Daoy (cell line): ENCODE measurements around the gene KHDC3L. TPM values are rescaled to one million over a fixed set of nuclear protein-coding genes. Genes with fewer than 3 reads are reported as not detected.
A peak's percentile ranks its signal among the peaks of the same experiment; 100 is the strongest.

Experiments used
- DNase-seq: peaks from one replicate; pipeline ENCODE4 v3.0.0-alpha.2; 2015; ENCODE audit warnings: low read depth
- total RNA-seq: library from RNA; depleted of rRNA; stranded (reverse); fragments of >200 nt; shearing (Covaris generic); gene quantifications from 2 replicates; pipeline ENCODE4 v1.2.3, GENCODE V29; 2014; rRNA removed

The KHDC3L gene
- not detected in 2 replicates for total RNA-seq

DNA sequence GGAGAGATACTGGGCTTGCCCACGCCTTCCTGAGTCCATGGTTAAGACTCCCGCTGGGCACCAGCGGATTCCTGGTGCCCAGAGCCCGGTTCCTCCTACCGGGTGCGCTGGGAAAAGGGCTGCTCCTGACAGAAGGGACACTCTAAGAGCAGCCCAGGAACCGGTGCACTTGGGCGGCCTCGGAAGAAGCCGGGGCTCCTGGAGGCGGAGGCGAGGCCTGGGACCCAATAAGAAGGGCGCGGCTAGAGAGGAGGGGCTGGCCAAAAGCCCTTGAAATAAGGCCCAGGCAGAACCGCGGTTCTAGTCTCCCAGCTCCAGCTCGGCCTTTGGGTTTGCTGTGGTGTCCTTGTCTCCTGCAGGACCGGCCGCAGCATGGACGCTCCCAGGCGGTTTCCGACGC is at the start of gene KHDC3L:
KHDC3L (plus strand) TSS at position 301 of the 400 bp plus-strand sequence; CDS start at position 373, 72 bp downstream.
- no peak for DNase-seq

GRCh38 chr6:73314577-73315492 is 47.6 kb upstream of the KHDC3L start:
- no peak for DNase-seq

DNA sequence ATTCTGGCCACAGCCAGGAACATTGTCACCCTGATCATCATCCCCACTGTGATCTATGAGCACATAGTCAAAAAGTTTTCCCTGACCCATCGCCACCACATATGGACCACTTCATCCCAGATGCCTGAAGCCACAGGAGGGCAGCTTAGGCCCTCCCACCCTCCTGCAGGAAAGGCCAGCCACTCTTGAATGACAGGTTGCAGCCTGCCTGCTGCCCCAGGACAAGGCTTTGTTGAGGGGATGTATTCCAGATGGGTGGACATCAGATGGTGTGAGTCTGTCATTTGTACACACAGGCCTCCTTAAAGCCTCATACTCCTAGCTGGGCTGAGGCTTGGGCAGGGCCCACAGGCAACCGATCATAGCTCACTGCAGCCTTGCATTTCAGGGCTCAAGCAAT is 39.1 kb upstream of the KHDC3L start:
- no peak for DNase-seq

DNA sequence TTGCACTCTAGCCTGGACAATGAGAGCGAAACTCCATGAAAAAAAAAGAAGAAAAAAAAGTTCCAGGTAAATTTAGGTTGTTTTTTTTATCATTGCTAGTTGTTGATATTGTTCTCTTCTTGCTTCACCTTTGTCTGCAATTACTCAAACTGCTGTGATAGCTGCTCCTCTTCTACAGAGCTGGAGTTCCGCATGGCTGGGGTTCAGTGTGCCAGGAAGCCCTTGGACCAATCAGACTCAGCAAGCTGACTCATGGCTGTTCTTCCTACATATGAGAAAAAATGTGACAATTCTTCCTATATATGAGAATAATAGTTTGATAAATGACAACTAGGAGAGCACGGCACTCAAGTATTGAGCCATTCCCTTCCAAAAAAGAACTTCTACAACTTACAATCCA is 36.8 kb upstream of the KHDC3L start:
- no peak for DNase-seq

- DNase-seq, result no peak
Measured at GRCh38 chr6:73328790-73329189, 33.7 kb upstream of the KHDC3L start.

- DNase-seq, result no peak
Measured at GRCh38 chr6:73329201-73329600, 33.3 kb upstream of the KHDC3L start.

DNA sequence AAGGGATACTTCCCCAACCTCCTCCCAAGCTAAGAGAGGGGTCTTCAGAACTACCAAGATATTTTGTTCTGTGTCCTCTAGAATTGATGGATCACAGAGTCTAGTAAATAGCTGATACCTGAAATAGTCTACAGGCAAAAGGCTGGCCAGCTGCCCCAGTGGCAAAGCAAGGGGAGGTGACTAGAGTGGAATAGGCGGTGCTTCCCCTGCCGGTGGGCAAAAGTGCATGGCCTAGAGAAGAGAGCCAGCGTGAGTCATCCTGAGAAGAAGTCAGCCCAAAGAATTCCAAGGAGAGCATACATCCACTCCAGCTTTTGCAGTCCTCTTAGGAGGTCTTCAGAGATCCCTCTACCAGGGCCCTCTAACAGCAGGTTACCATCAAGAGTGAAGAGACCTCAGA is 23.1 kb upstream of the KHDC3L start:
- peak; percentile 49 for DNase-seq

- DNase-seq, result no peak
Measured at GRCh38 chr6:73340048-73340447, 22.4 kb upstream of the KHDC3L start.

DNA sequence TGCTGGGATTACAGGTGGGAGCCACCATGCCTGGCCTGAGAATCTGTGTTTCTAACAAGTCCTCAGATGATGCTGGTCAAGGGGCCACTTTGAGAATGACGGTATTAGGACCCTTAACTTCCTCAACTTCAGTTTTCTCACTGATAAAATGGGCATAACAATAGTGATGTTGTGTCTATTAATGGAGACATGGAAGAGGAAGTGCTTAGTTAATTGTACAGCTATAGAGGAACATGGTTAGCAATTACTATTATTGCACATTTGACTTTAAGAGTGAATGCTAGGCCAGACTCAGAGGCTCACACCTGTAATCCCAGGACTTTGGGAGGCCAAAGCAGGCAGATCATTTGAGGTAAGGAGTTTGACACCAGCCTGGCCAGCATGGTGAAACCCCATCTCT is 21.1 kb upstream of the KHDC3L start:
- DNase-seq, result no peak

DNA sequence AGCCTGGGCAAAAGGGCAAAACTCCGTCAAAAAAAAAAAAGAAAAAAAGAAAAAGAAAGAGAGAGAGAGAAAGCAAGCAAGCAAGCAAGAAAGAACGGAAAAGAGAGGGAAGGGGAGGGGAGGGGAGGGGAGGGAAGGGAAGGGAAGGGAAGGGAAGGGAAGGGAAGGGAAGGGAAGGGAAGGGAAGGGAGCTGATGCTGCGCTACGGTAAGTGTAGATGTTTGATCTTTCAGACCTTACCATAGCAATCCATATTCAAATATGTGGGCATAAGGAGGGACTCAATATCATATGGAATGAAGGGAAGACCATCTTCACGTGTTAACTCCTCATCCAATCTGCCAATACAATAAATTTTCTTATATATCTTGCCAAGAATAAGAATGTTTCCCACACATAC is 20.3 kb upstream of the KHDC3L start:
- DNase-seq, result no peak

- no peak for DNase-seq
Measured at GRCh38 chr6:73343164-73343563, 19.3 kb upstream of the KHDC3L start.

- no peak for DNase-seq
Measured at GRCh38 chr6:73348550-73349204, 13.8 kb upstream of the KHDC3L start.

DNA sequence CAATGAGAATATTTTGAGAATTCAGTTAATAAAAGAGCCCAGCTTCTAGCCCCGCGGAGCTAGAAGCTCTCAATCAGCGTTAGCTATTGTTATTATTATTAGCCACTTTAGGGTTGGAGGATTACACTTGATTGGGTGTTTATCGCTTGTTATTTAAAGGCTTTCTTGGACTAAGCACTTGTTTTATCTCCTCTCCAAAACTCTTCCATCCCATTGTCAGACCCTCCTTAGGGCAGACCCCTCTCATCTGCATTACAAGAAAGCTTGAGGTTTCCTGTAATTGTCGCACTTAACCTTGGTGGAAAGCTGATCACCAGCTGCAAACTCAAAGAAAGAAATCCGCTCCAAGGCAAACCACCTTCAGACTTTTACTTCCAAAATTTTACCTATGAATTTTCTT is 13.1 kb upstream of the KHDC3L start:
- DNase-seq, result no peak

- DNase-seq, result no peak
Measured at GRCh38 chr6:73353636-73354593, 8.5 kb upstream of the KHDC3L start, which contains the start of gene DPPA5. TSS of gene DPPA5 (minus strand) at chr6:73354276. CDS start at chr6:73354225, 51 bp downstream.

DNA sequence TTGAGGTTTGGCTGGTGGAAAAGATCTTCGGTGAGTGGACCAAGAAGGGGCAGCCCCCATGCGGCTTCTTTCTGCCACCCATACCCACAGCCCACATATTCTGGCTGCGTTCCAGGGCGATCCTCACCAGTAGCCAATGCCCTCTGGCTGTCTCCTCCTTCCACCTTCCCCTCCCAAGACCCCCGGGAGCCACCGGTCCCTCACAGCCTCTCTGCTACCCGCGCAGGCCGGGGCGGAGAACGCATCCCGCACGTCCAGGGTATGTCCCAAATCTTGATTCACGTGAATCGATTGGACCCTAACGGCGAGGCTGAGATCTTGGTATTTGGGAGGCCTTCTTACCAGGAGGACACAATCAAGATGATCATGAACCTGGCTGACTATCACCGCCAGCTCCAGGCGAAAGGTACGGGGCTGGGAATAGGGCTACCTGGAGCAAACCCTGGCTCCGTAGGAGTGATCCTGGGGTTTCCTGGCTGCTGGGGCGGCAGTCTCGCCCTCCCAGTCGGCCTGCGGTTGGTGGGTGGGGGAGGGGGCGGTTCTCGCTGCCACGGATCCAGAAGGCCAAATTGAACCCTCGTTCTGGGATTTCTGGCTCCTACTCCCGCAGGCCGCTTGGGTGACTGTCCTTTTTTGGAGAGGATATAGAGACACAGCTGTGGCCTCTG is 545 bp downstream of the KHDC3L start:
- DNase-seq, result no peak

DNA sequence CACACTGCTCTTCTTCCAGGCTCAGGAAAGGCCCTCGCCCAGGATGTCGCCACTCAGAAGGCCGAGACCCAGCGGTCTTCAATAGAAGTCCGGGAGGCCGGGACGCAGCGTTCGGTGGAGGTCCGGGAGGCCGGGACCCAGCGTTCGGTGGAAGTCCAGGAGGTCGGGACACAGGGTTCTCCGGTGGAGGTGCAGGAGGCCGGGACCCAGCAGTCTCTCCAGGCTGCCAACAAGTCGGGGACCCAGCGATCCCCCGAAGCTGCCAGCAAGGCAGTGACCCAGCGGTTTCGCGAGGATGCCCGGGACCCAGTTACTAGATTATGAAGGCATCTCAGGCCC is 1.0 kb downstream of the KHDC3L start:
- DNase-seq, result no peak

DNA sequence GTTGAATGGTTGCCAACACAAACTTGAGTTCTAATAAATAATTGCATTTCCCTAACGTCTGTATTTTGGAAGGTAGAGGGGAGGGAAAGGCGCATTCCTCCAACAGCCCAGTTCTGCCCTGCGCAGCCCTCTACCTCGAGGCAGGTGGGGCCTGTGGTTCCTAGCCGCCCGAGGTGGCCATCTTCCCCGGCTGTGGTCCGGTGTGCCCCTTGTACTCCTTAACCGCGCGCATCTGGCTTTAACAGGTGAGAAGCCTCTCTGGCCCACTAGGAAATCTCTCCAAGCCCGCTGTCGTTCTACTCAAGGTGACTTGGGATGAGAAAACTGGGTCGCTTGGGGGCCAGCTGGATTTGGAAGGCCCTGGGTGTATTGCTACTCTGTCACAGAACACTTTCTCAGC is 1.7 kb downstream of the KHDC3L start:
- DNase-seq, result no peak

DNA sequence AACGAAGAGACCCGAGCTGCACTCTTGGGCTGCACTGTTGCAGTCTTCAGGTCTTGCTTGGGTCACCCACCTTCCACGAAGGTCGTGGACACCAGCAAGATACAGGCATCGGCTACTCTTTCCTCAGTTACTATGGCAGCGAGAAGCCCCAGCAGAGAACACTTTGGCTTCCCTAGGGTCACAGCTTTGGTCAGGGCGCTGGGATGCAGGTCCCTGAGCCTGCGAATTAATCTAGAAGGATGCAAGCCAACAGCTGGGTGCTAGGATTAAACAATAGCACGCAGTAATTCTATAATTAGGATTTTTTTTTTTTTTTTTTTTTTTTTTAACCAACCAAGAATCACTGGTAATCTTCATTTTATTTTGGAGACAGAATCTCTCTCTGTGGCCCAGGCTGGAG is 2.1 kb downstream of the KHDC3L start:
- no peak for DNase-seq

GRCh38 chr6:73367761-73368355 is 5.4 kb downstream of the KHDC3L start:
- DNase-seq, result peak; percentile 25

DNA sequence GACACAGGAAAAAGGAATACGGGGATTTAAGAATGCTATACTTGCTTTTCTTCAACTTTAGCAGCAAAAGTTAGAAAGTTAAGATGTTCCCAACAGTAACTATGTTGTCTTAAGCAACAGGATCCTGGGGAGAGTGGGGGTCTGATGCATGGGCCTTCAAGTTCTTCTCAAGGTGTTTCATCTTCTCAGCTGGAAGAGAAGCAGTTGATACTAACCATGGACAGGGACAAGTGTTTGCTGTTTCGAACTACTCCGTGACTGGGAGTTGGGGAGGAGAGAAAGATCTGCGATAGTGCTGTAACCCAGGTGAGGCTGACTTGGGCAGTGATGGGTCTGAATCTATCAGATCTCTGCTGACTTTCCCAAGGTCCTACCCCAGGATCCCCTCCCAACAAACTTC is 6.2 kb downstream of the KHDC3L start:
- DNase-seq, result no peak

- DNase-seq, result no peak
Measured at GRCh38 chr6:73369157-73369556, 6.7 kb downstream of the KHDC3L start.
